Progenitor cell of endocrine pancreas (in vitro differentiated cells): ENCODE results near the gene KCNK4. TPM values are rescaled to one million over a fixed set of nuclear protein-coding genes. Genes with fewer than 3 reads are reported as not detected.

ENCODE experiments used
- DNase-seq: peaks from one replicate; pipeline ENCODE4 v3.0.0; 2021; ENCODE audit warnings: low spot score; ENCODE audit not compliant: unreplicated experiment
- H3K27ac Mint-ChIP-seq: 2 replicates; pipeline ENCODE4 v1.8.0; 2021; ENCODE audit warnings: mild to moderate bottlenecking, moderate library complexity, mixed read lengths
- H3K27me3 Mint-ChIP-seq: 2 replicates; pipeline ENCODE4 v1.8.0; 2021; ENCODE audit warnings: mixed read lengths
- H3K36me3 Mint-ChIP-seq: 2 replicates; pipeline ENCODE4 v1.8.0; 2022; ENCODE audit warnings: mixed read lengths; ENCODE audit not compliant: insufficient read depth
- H3K4me1 Mint-ChIP-seq: 2 replicates; pipeline ENCODE4 v1.8.0; 2021; ENCODE audit warnings: low read depth, mixed read lengths
- H3K4me3 Mint-ChIP-seq: 2 replicates; pipeline ENCODE4 v1.8.0; 2021; ENCODE audit warnings: low read depth, mild to moderate bottlenecking, moderate library complexity, mixed read lengths
- H3K9me3 Mint-ChIP-seq: 2 replicates; pipeline ENCODE4 v1.8.0; 2021; ENCODE audit warnings: low read depth, mixed read lengths
- CTCF ChIP-seq: fragments of 200-600 bp; sonication (generic); IDR thresholded peaks from one replicate; pipeline ENCODE4 v1.5.0; 2021; ENCODE audit warnings: antibody characterized with exemption, mild to moderate bottlenecking; ENCODE audit not compliant: unreplicated experiment
- total RNA-seq: library from RNA; stranded (reverse); gene quantifications from 2 replicates; pipeline ENCODE4 v1.2.1, GENCODE V29; 2021

The KCNK4 gene
- total RNA-seq, 1 donor from 2014 or later: 0.62 TPM

GRCh38 chr11:64264371-64264852 is 26.7 kb upstream of the KCNK4 start:
- TF ChIP-seq CTCF: no peak
- Mint-ChIP-seq H3K27me3 (no peaks in the 10 kb centered on the region), H3K27ac (no peak overlapping the region), H3K4me1 (peaks cover 5% of the 10 kb centered on the region), H3K36me3 (peaks cover 14% of the 10 kb centered on the region), H3K4me3 (no peak overlapping the region), H3K9me3 (no peaks in the 10 kb centered on the region)
- no peak for DNase-seq

GRCh38 chr11:64265176-64266160 is 25.6 kb upstream of the KCNK4 start:
- Mint-ChIP-seq H3K36me3 (peaks cover 5% of the 10 kb centered on the region), H3K9me3 (no peaks in the 10 kb centered on the region), H3K27me3 (no peaks in the 10 kb centered on the region), H3K27ac (no peak overlapping the region), H3K4me3 (no peak overlapping the region), H3K4me1 (peaks cover 8% of the 10 kb centered on the region)
- DNase-seq: no peak
- TF ChIP-seq CTCF: no peak

GRCh38 chr11:64266339-64266738 is 24.8 kb upstream of the KCNK4 start:
- DNase-seq: no peak
- Mint-ChIP-seq H3K36me3 (peaks cover 5% of the 10 kb centered on the region), H3K4me3 (no peak overlapping the region), H3K4me1 (peaks cover 8% of the 10 kb centered on the region), H3K9me3 (no peaks in the 10 kb centered on the region), H3K27ac (no peak overlapping the region), H3K27me3 (no peaks in the 10 kb centered on the region)
- TF ChIP-seq CTCF: no peak

GRCh38 chr11:64267207-64267945 is 23.7 kb upstream of the KCNK4 start:
- Mint-ChIP-seq H3K27me3 (no peaks in the 10 kb centered on the region), H3K4me3 (no peak overlapping the region), H3K36me3 (peaks cover 5% of the 10 kb centered on the region), H3K9me3 (no peaks in the 10 kb centered on the region), H3K4me1 (peaks cover 12% of the 10 kb centered on the region), H3K27ac (no peak overlapping the region)
- no peak for DNase-seq
- no peak for TF ChIP-seq CTCF
